HG03558 (cell line): ENCODE data around the gene SLFNL1.

Experiments
- ATAC-seq: cut with Tn5 transposase; IDR thresholded peaks from one replicate; pipeline ENCODE4 v1.9.1; 2021; ENCODE audit warnings: moderate number of reproducible peaks; ENCODE audit not compliant: unreplicated experiment; ENCODE audit errors: extremely low read depth

SLFNL1 gene

GRCh38 chr1:40988280-40988679 is 33.2 kb downstream of the SLFNL1 start:
- ATAC-seq: no peak

GRCh38 chr1:40987439-40988276 is 33.9 kb downstream of the SLFNL1 start:
- ATAC-seq: no peak

- no peak for ATAC-seq
These were observed 34.6 kb downstream of the SLFNL1 start for GRCh38 chr1:40986956-40987355.

GRCh38 chr1:40986328-40986783 is 35.2 kb downstream of the SLFNL1 start:
- ATAC-seq: no peak

GRCh38 chr1:40985875-40986274 is 35.6 kb downstream of the SLFNL1 start:
- no peak for ATAC-seq

- no peak for ATAC-seq
These were observed 36.4 kb downstream of the SLFNL1 start for GRCh38 chr1:40985161-40985560.

GRCh38 chr1:40984531-40984930 is 37.0 kb downstream of the SLFNL1 start:
- ATAC-seq: no peak

- ATAC-seq: no peak
These were observed 37.5 kb downstream of the SLFNL1 start for GRCh38 chr1:40984066-40984465.

- ATAC-seq: no peak
These were observed 38.2 kb downstream of the SLFNL1 start for GRCh38 chr1:40983286-40983685.

GRCh38 chr1:40982721-40983120 is 38.8 kb downstream of the SLFNL1 start:
- no peak for ATAC-seq

- ATAC-seq: no peak
These were observed 39.7 kb downstream of the SLFNL1 start for GRCh38 chr1:40981691-40982448.

- no peak for ATAC-seq
These were observed 40.9 kb downstream of the SLFNL1 start for GRCh38 chr1:40980453-40981121.

- ATAC-seq: no peak
These were observed 41.5 kb downstream of the SLFNL1 start for GRCh38 chr1:40980068-40980452.

GRCh38 chr1:40979241-40980067 is 42.1 kb downstream of the SLFNL1 start, which contains the start of gene CTPS1:
Gene CTPS1, plus strand, starts transcription at chr1:40979696. Its CDS starts 3,595 bp downstream, at chr1:40983291.
- ATAC-seq: peak; percentile 69

GRCh38 chr1:40978886-40979240 is 42.7 kb downstream of the SLFNL1 start:
- ATAC-seq: no peak

- ATAC-seq: no peak
These were observed 43.8 kb downstream of the SLFNL1 start for GRCh38 chr1:40977716-40978115.

- ATAC-seq: no peak
These were observed 44.4 kb downstream of the SLFNL1 start for GRCh38 chr1:40976952-40977690.

- no peak for ATAC-seq
These were observed 46.6 kb downstream of the SLFNL1 start for GRCh38 chr1:40974945-40975344.

- ATAC-seq: no peak
These were observed 47.6 kb downstream of the SLFNL1 start for GRCh38 chr1:40973912-40974311.
